ENCODE data around the gene PCID2. TPM values are rescaled to one million over a fixed set of nuclear protein-coding genes. Genes with fewer than 3 reads are reported as not detected.

PCID2 gene
- total and polyA plus RNA-seq, 2 donors (not counting 1 experiment from before 2014, with no cell fraction given), result 52.2 to 61.1 TPM

DNA sequence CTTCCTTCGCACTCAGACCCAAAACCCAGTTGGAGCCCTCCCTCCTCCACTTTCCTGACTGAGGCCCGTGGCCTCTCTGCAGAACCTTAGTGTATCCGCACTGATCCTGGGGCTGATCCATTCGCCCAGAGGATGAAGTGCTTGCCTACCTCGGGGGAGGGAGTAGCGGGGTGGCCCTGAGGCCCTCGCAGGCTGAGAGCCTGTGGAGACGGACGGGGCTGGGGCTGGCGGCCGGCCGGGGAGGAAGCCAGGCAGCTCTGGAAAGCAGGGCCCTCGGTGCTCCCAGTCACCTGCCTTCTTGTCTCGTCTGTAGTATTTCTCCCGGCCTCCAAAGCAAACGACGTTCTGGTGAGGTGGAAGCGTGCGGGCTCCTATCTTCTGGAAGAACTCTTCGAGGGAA, 48.8 kb downstream of the PCID2 start:
- no peaks in the 10 kb centered on the region for H4K20me1 ChIP-seq (ENCODE audit: control insufficient read depth, insufficient read depth, low read length, poor library complexity, severe bottlenecking)
- Mint-ChIP-seq H3K4me3 (no peak overlapping the region), H3K4me1 (peaks cover 10% of the 10 kb centered on the region), H3K9me3 (ENCODE audit: insufficient read depth) (peaks cover 3% of the 10 kb centered on the region), H3K27me3 (peaks cover 4% of the 10 kb centered on the region), H3K27ac (no peak overlapping the region)
- no peaks in the 10 kb centered on the region for H3K79me2 ChIP-seq (ENCODE audit: control insufficient read depth, insufficient read depth, low read length)
- ChIA-PET CTCF (no interaction called here), POLR2A (no interaction called here)
- no peaks in the 10 kb centered on the region for H3K36me3 ChIP-seq (replicated peaks in 1 of 2; ENCODE audit: control extremely low read depth in 1 of 2, control insufficient read depth in 1 of 2, extremely low read depth in 1 of 2, insufficient read depth in 2 of 2, low read length in 1 of 2)
- no peak overlapping the region for H2AFZ ChIP-seq (ENCODE audit: insufficient read depth, low read depth, low read length, poor library complexity, severe bottlenecking)
- peaks cover 0 to 10% of the 10 kb centered on the region in 2 donors for H3K4me1 ChIP-seq (ENCODE audit: control insufficient read depth in 2 of 2, insufficient read depth in 2 of 2, low read length in 2 of 2)
- DNase-seq (no peak), ATAC-seq (ENCODE audit: low read depth) (no peak)
- H3K9me3 ChIP-seq (ENCODE audit: control extremely low read depth in 1 of 3, control insufficient read depth in 2 of 3, insufficient read depth in 1 of 3, low read length in 2 of 3), result peaks cover 0 to 7% (median 0%) of the 10 kb centered on the region in 3 donors
- no peak overlapping the region for H3K27ac ChIP-seq (ENCODE audit: low read length in 2 of 2)
- H3K4me2 ChIP-seq (replicated peaks; ENCODE audit: low read depth, low read length, poor library complexity, severe bottlenecking), result no peak overlapping the region
- intact Hi-C loops (cut with micrococcal nuclease), result no loop called here
- 94% methylated on average over 19 of the region's 20 CpGs for WGBS (ENCODE audit: insufficient coverage)
- no peak overlapping the region for H3K9ac ChIP-seq (ENCODE audit: low read length)
- TF ChIP-seq EZH2 (IDR thresholded peaks at IDR 0.05; ENCODE audit: borderline replicate concordance, insufficient read depth, low read depth, low read length, poor library complexity, severe bottlenecking), result no peak
- TF ChIP-seq, protein P1, sequence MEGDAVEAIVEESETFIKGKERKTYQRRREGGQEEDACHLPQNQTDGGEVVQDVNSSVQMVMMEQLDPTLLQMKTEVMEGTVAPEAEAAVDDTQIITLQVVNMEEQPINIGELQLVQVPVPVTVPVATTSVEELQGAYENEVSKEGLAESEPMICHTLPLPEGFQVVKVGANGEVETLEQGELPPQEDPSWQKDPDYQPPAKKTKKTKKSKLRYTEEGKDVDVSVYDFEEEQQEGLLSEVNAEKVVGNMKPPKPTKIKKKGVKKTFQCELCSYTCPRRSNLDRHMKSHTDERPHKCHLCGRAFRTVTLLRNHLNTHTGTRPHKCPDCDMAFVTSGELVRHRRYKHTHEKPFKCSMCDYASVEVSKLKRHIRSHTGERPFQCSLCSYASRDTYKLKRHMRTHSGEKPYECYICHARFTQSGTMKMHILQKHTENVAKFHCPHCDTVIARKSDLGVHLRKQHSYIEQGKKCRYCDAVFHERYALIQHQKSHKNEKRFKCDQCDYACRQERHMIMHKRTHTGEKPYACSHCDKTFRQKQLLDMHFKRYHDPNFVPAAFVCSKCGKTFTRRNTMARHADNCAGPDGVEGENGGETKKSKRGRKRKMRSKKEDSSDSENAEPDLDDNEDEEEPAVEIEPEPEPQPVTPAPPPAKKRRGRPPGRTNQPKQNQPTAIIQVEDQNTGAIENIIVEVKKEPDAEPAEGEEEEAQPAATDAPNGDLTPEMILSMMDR (IDR thresholded peaks at IDR 0.05), result no peak
- no peak overlapping the region for H3K4me3 ChIP-seq (ENCODE audit: control extremely low read depth in 1 of 5, extremely low read depth in 1 of 5, insufficient read depth in 1 of 5, low read depth in 2 of 5, low read length in 4 of 5)
- peaks cover 0 to 37% (median 3%) of the 10 kb centered on the region in 4 experiments for H3K27me3 ChIP-seq (replicated peaks in 1 of 4; ENCODE audit: control extremely low read depth in 1 of 4, control insufficient read depth in 3 of 4, insufficient read depth in 4 of 4, low read length in 3 of 4)

DNA sequence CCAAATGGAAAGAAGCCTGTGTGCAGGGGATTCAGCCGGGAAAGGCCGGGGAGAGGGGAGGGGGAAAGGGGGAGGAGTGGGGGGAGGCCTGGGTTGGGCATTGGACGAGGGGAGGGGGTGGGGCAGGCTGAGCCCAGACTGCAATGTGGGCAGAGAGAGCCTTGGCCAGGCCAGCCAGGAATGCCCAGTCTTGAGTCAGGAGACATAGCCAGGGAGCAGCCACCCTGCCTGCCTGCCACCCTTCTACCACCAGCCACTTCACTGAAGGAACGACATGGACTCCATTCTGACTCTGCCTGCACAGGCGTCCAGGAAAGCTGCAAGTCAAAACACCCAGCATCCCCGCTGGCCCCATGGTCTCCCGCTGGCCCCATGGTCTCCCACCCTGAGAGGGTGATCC, 49.5 kb downstream of the PCID2 start:
- Histone ChIP-seq H2AFZ (ENCODE audit: insufficient read depth, low read depth, low read length, poor library complexity, severe bottlenecking) (no peak overlapping the region), H3K36me3 (replicated peaks in 1 of 2; ENCODE audit: control extremely low read depth in 1 of 2, control insufficient read depth in 1 of 2, extremely low read depth in 1 of 2, insufficient read depth in 2 of 2, low read length in 1 of 2) (no peaks in the 10 kb centered on the region), H3K27ac (ENCODE audit: low read length in 2 of 2) (no peak overlapping the region), H3K9me3 (ENCODE audit: control extremely low read depth in 1 of 3, control insufficient read depth in 2 of 3, insufficient read depth in 1 of 3, low read length in 2 of 3) (peaks cover 0 to 11% (median 0%) of the 10 kb centered on the region in 3 donors), H3K27me3 (replicated peaks in 1 of 4; ENCODE audit: control extremely low read depth in 1 of 4, control insufficient read depth in 3 of 4, insufficient read depth in 4 of 4, low read length in 3 of 4) (peaks cover 0 to 37% (median 3%) of the 10 kb centered on the region in 4 experiments), H3K9ac (ENCODE audit: low read length) (no peak overlapping the region), H3K4me2 (replicated peaks; ENCODE audit: low read depth, low read length, poor library complexity, severe bottlenecking) (no peak overlapping the region), H3K79me2 (ENCODE audit: control insufficient read depth, insufficient read depth, low read length) (no peaks in the 10 kb centered on the region), H3K4me3 (ENCODE audit: control extremely low read depth in 1 of 5, extremely low read depth in 1 of 5, insufficient read depth in 1 of 5, low read depth in 2 of 5, low read length in 4 of 5) (no peak overlapping the region), H3K4me1 (ENCODE audit: control insufficient read depth in 2 of 2, insufficient read depth in 2 of 2, low read length in 2 of 2) (peaks cover 0 to 15% of the 10 kb centered on the region in 2 donors), H4K20me1 (ENCODE audit: control insufficient read depth, insufficient read depth, low read length, poor library complexity, severe bottlenecking) (no peaks in the 10 kb centered on the region)
- TF ChIP-seq, protein P1 (IDR thresholded peaks at IDR 0.05), result no peak
- no peak for TF ChIP-seq EZH2 (IDR thresholded peaks at IDR 0.05; ENCODE audit: borderline replicate concordance, insufficient read depth, low read depth, low read length, poor library complexity, severe bottlenecking)
- Mint-ChIP-seq H3K9me3 (ENCODE audit: insufficient read depth) (peaks cover 3% of the 10 kb centered on the region), H3K27ac (no peak overlapping the region), H3K27me3 (peaks cover 4% of the 10 kb centered on the region), H3K4me3 (no peak overlapping the region), H3K4me1 (peaks cover 12% of the 10 kb centered on the region)
- 92% methylated on average over 4 of the region's 7 CpGs for WGBS (ENCODE audit: insufficient coverage)
- DNase-seq, result no peak
- CTCF ChIA-PET, result no interaction called here
- no peak for ATAC-seq (ENCODE audit: low read depth)
- POLR2A ChIA-PET, result no interaction called here
- intact Hi-C loops (cut with micrococcal nuclease), result no loop called here
